ENCODE data around the gene GDI2.
A peak's percentile ranks its signal among the peaks of the same experiment; 100 is the strongest.
"Not testable (repeated sequence)": the region's sequence is repeated elsewhere in the genome, so short reads cannot be mapped to it uniquely, and the experiment has no call there.

Gene GDI2

GRCh38 chr10:5813341-5814109 lies at the start of gene GDI2:
GDI2 (minus strand) TSS chr10:5813434; CDS start chr10:5813258, 176 bp downstream.
- peak within 1 kb of the TSS; percentile 92 to 100 (median 99) for H3K27ac ChIP-seq
- H3K4me3 ChIP-seq = peak within 1 kb of the TSS; percentile 74 to 100 (median 92)

- no peak overlapping the region for H3K4me3 ChIP-seq
- no peak overlapping the region for H3K27ac ChIP-seq
Observed at GRCh38 chr10:5862360-5862961, 49.2 kb upstream of the GDI2 start.

GRCh38 chr10:5860066-5860465 lies 46.8 kb upstream of the GDI2 start:
- peak overlapping the region in 2 of 21 experiments; percentile 25 to 65 for H3K27ac ChIP-seq

GRCh38 chr10:5858811-5859210 lies 45.6 kb upstream of the GDI2 start:
- no peak overlapping the region for H3K27ac ChIP-seq
- H3K4me3 ChIP-seq = no peak overlapping the region

More at GRCh38 chr10:5860066-5860465, 46.8 kb upstream of the GDI2 start:
- no peak overlapping the region for H3K4me3 ChIP-seq

- no peak overlapping the region for H3K4me3 ChIP-seq
- H3K27ac ChIP-seq = no peak overlapping the region
Observed at GRCh38 chr10:5856701-5857004, 43.4 kb upstream of the GDI2 start.

GRCh38 chr10:5855979-5856700 lies 42.9 kb upstream of the GDI2 start:
- Histone ChIP-seq H3K4me3 (no peak overlapping the region), H3K27ac (no peak overlapping the region)

GRCh38 chr10:5854131-5854475 lies 40.9 kb upstream of the GDI2 start:
- no peak overlapping the region for H3K4me3 ChIP-seq
- H3K27ac ChIP-seq = no peak overlapping the region

GRCh38 chr10:5846667-5847066 lies 33.4 kb upstream of the GDI2 start:
- peak overlapping the region in 13 of 21 experiments; percentile 14 to 69 (median 42) for H3K27ac ChIP-seq
- H3K4me3 ChIP-seq = not testable (repeated sequence)

GRCh38 chr10:5844345-5845055 lies 31.3 kb upstream of the GDI2 start:
- peak overlapping the region in 5 of 21 experiments; percentile 2 to 67 (median 24) for H3K27ac ChIP-seq
- no peak overlapping the region for H3K4me3 ChIP-seq

- no peak overlapping the region for H3K4me3 ChIP-seq
- H3K27ac ChIP-seq = peak overlapping the region in 2 of 21 experiments; percentile 13 to 24
Observed at GRCh38 chr10:5843686-5844344, 30.6 kb upstream of the GDI2 start.

GRCh38 chr10:5841965-5842364 lies 28.7 kb upstream of the GDI2 start:
- no peak overlapping the region for H3K4me3 ChIP-seq
- H3K27ac ChIP-seq = peak overlapping the region in 1 of 21 experiments; percentile 67

GRCh38 chr10:5840314-5841307 lies 27.4 kb upstream of the GDI2 start:
- Histone ChIP-seq H3K27ac (peak overlapping the region in 2 of 21 experiments; percentile 38 to 67), H3K4me3 (no peak overlapping the region)

- H3K27ac ChIP-seq, H3K4me3 ChIP-seq: not testable (repeated sequence)
Observed at GRCh38 chr10:5836181-5836580, 22.9 kb upstream of the GDI2 start.

- no peak overlapping the region for H3K27ac ChIP-seq
- no peak overlapping the region for H3K4me3 ChIP-seq
Observed at GRCh38 chr10:5835446-5836095, 22.3 kb upstream of the GDI2 start.

GRCh38 chr10:5833814-5834213 lies 20.6 kb upstream of the GDI2 start:
- Histone ChIP-seq H3K4me3 (no peak overlapping the region), H3K27ac (no peak overlapping the region)

GRCh38 chr10:5832946-5833345 lies 19.7 kb upstream of the GDI2 start:
- H3K4me3 ChIP-seq = no peak overlapping the region
- H3K27ac ChIP-seq = no peak overlapping the region

GRCh38 chr10:5831446-5831782 lies 18.2 kb upstream of the GDI2 start:
- H3K27ac ChIP-seq = no peak overlapping the region
- no peak overlapping the region for H3K4me3 ChIP-seq

Measured in skin epidermis (tissue), 12 donors.